Loucy (cell line): Measurements from ENCODE around the gene ZNF276.

Source experiments
- H2AFZ ChIP-seq: fragments of 200-600 bp; sonication (generic); 2 replicates; pipeline ENCODE4 v1.6.0; 2016; ENCODE audit warnings: antibody characterized with exemption, mild to moderate bottlenecking, low read length, moderate library complexity
- H3F3A ChIP-seq: fragments of 200-600 bp; 2 replicates; pipeline ENCODE4 v1.6.0; 2016; ENCODE audit warnings: antibody characterized with exemption, low read depth, mild to moderate bottlenecking
- H3K27me3 ChIP-seq: fragments of 200-600 bp; sonication (generic); 2 replicates; pipeline ENCODE4 v1.6.1; 2014; ENCODE audit warnings: low read length, mild to moderate bottlenecking; ENCODE audit not compliant: insufficient read depth, poor library complexity, severe bottlenecking
- H3K36me3 ChIP-seq: fragments of 200-600 bp; sonication (generic); 2 replicates; pipeline ENCODE4 v1.6.1; 2016; ENCODE audit warnings: low read length; ENCODE audit not compliant: insufficient read depth
- H3K4me1 ChIP-seq: fragments of 200-600 bp; sonication (generic); 2 replicates; pipeline ENCODE4 v1.5.1; 2014; ENCODE audit warnings: low read length, mild to moderate bottlenecking; ENCODE audit not compliant: insufficient read depth, poor library complexity, severe bottlenecking
- H3K4me2 ChIP-seq: fragments of 200-600 bp; sonication (generic); 2 replicates; pipeline ENCODE4 v1.6.0; 2014; ENCODE audit warnings: antibody characterized with exemption, low read length, low read depth, mild to moderate bottlenecking; ENCODE audit not compliant: poor library complexity, severe bottlenecking
- H3K4me3 ChIP-seq: fragments of 200-600 bp; sonication (generic); 2 replicates; pipeline ENCODE4 v1.5.1; 2014; ENCODE audit warnings: low read length, mild to moderate bottlenecking, mixed read lengths; ENCODE audit not compliant: poor library complexity, severe bottlenecking
- H3K79me2 ChIP-seq: fragments of 200-600 bp; sonication (generic); 2 replicates; pipeline ENCODE4 v1.6.1; 2014; ENCODE audit warnings: low read length; ENCODE audit not compliant: insufficient read depth
- H3K9ac ChIP-seq: fragments of 200-600 bp; sonication (generic); 2 replicates; pipeline ENCODE4 v1.6.0; 2014; ENCODE audit warnings: mild to moderate bottlenecking, low read depth, low read length, moderate library complexity; ENCODE audit not compliant: poor library complexity, severe bottlenecking
- H3K9me2 ChIP-seq: fragments of 200-600 bp; sonication (generic); replicated peaks from 2 replicates; pipeline ENCODE4 v1.6.1; 2016; ENCODE audit warnings: low read depth, low read length, mixed read lengths
- H3K9me3 ChIP-seq: fragments of 200-600 bp; sonication (generic); 2 replicates; pipeline ENCODE4 v1.6.1; 2014; ENCODE audit warnings: mild to moderate bottlenecking, antibody characterized with exemption, low read length, low read depth; ENCODE audit not compliant: insufficient read depth
- H4K20me1 ChIP-seq: fragments of 200-600 bp; sonication (generic); 2 replicates; pipeline ENCODE4 v1.6.0; 2014; ENCODE audit warnings: antibody characterized with exemption, low read length, mild to moderate bottlenecking; ENCODE audit not compliant: insufficient read depth, poor library complexity, severe bottlenecking
- EZH2phosphoT487 ChIP-seq: fragments of 200-600 bp; IDR thresholded peaks from 2 replicates; pipeline ENCODE4 v1.6.1; 2018; ENCODE audit warnings: antibody characterized with exemption, mild to moderate bottlenecking, moderate library complexity, borderline replicate concordance
- TF ChIP-seq, protein P1 (sequence below): fragments of 200-600 bp; sonication (generic); conservative IDR thresholded peaks from 2 replicates; pipeline ENCODE4 v1.5.1; 2014; ENCODE audit warnings: mild to moderate bottlenecking, antibody characterized with exemption, low read length

ZNF276 gene

DNA sequence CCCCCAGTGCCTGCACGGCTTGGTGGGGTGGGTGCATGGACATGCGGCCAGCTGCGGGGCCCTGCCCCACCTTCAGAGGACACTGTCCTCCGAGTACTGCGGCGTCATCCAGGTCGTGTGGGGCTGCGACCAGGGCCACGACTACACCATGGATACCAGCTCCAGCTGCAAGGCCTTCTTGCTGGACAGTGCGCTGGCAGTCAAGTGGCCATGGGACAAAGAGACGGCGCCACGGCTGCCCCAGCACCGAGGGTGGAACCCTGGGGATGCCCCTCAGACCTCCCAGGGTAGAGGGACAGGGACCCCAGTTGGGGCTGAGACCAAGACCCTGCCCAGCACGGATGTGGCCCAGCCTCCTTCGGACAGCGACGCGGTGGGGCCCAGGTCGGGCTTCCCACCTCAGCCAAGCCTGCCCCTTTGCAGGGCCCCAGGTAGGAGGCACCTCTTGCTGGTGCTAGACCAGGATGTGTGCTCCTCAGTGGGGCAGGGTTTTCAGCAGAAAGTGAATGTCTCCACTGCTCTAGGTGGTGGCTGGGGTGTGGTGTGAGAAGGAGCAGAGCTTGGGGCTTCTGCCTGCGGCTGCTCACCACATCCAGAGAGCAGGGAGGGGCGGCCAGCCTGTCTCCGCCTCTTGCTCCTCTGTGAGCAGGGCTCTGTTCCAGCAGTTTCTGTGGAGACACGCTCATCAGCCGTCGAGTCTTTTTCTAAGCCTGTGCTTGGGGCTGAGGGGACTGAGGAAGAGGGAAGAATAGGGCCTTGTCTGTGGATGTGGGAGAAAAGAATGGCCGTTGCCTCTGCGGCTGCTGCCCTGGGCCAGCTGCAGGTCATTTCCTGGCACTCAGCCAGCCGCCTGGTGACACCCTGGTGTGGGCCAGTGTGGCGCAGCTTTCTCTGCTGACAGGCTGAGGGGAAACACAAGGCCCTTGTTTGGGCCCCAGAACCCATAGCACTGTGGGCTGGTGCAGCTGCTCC, 2.2 kb downstream of the ZNF276 start:
- H3K36me3 ChIP-seq, result no peaks in the 10 kb centered on the region; the same call in 1 of the 2 replicates
- H3K4me3 ChIP-seq, result peak overlapping the region; percentile 80
- H3K27me3 ChIP-seq, result no peaks in the 10 kb centered on the region
- no peak for TF ChIP-seq EZH2phosphoT487
- TF ChIP-seq, protein P1, sequence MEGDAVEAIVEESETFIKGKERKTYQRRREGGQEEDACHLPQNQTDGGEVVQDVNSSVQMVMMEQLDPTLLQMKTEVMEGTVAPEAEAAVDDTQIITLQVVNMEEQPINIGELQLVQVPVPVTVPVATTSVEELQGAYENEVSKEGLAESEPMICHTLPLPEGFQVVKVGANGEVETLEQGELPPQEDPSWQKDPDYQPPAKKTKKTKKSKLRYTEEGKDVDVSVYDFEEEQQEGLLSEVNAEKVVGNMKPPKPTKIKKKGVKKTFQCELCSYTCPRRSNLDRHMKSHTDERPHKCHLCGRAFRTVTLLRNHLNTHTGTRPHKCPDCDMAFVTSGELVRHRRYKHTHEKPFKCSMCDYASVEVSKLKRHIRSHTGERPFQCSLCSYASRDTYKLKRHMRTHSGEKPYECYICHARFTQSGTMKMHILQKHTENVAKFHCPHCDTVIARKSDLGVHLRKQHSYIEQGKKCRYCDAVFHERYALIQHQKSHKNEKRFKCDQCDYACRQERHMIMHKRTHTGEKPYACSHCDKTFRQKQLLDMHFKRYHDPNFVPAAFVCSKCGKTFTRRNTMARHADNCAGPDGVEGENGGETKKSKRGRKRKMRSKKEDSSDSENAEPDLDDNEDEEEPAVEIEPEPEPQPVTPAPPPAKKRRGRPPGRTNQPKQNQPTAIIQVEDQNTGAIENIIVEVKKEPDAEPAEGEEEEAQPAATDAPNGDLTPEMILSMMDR, result no peak
- peak overlapping the region; percentile 78 for H3K9ac ChIP-seq
- no peaks in the 10 kb centered on the region for H3K9me2 ChIP-seq
- H3K4me1 ChIP-seq, result peaks cover 13% of the 10 kb centered on the region
- H3K9me3 ChIP-seq, result no peaks in the 10 kb centered on the region
- H3F3A ChIP-seq, result no peaks in the 10 kb centered on the region
- peak overlapping the region; percentile 70 for H3K4me2 ChIP-seq
- no peak overlapping the region for H2AFZ ChIP-seq
- H3K79me2 ChIP-seq, result peaks cover 22% of the 10 kb centered on the region
- peaks cover 24% of the 10 kb centered on the region for H4K20me1 ChIP-seq

DNA sequence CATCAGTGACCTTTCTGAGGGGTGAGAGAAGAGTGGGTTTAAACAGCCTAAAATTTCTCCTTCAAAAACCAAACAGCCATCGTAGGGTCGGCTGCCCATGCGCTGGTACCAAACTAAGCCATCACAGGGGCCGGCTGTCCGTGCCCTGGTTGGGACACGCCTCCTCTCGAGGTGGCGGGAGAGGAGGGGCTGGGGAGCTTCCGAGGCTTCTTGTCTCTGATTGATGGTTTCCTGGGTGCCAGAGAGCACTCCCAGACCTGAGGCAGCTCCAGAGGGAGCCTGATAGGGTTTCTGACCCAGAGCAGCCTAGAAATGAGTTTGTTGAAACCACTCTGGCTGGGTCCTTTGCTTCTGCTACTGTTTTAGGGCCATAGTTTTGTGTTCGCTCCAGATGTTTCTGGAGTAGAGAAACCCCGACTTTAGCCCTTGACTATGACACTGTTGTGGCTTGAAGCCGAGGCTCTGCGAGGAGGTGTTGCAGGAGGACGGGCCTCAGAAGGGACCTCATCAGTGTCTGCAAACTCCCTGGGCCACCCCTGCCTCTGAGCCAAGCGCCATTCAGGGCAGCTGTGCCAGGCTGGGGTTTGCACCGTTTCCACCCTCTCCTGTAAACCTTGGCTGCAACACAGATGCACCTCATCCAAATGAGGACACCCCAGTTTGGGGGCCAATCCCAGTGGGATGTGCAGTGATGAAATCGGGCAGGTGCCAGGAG, 6.2 kb downstream of the ZNF276 start:
- Histone ChIP-seq H2AFZ (no peak overlapping the region), H3K9me2 (no peaks in the 10 kb centered on the region), H3K4me3 (no peak overlapping the region), H4K20me1 (peaks cover 21% of the 10 kb centered on the region), H3K9me3 (no peaks in the 10 kb centered on the region), H3K36me3 (no peaks in the 10 kb centered on the region; the same call in 1 of the 2 replicates), H3F3A (no peaks in the 10 kb centered on the region), H3K9ac (no peak overlapping the region), H3K4me2 (no peak overlapping the region), H3K27me3 (no peaks in the 10 kb centered on the region), H3K79me2 (peaks cover 22% of the 10 kb centered on the region), H3K4me1 (peaks cover 13% of the 10 kb centered on the region)
- no peak for TF ChIP-seq EZH2phosphoT487
- TF ChIP-seq, protein P1, result no peak

DNA sequence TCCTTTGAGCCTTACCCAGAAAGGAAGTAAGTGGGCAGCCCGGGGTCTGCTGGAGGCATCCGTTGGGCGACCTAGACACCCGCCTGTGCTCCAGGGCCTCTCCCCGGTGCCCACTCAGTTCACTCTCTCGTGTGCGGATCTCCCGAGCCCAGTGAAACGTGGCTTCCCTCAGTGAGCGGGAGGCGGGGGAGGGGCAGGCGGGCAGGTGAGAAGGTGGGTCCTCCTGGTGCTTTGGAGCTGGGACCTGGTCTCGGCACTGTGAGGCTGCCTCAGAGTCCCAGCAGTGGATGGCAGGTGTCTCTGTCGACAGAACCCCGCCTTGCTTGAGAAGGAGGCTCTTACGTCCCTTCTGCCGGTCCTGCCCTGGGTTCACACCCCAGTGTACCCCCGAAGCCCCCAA, 8.0 kb downstream of the ZNF276 start:
- H3K79me2 ChIP-seq, result peaks cover 6% of the 10 kb centered on the region; the same call in 1 of the 2 replicates
- peaks cover 8% of the 10 kb centered on the region; the same call in 1 of the 2 replicates for H3K36me3 ChIP-seq
- H3K9ac ChIP-seq, result no peak overlapping the region
- H3K9me3 ChIP-seq, result no peaks in the 10 kb centered on the region
- H3K9me2 ChIP-seq, result no peaks in the 10 kb centered on the region
- H3K4me3 ChIP-seq, result no peak overlapping the region
- H3K27me3 ChIP-seq, result no peaks in the 10 kb centered on the region
- H3F3A ChIP-seq, result no peaks in the 10 kb centered on the region
- peaks cover 3% of the 10 kb centered on the region for H4K20me1 ChIP-seq
- no peaks in the 10 kb centered on the region for H3K4me1 ChIP-seq
- TF ChIP-seq, protein P1, result no peak
- TF ChIP-seq EZH2phosphoT487, result no peak
- no peak overlapping the region for H2AFZ ChIP-seq
- no peak overlapping the region for H3K4me2 ChIP-seq
